ENCODE data around the gene ACTL8. TPM values are rescaled to one million over a fixed set of nuclear protein-coding genes. Genes with fewer than 3 reads are reported as not detected.

Gene ACTL8
- total RNA-seq, 1 experiment from 2014 or later, result 0.69 TPM

DNA sequence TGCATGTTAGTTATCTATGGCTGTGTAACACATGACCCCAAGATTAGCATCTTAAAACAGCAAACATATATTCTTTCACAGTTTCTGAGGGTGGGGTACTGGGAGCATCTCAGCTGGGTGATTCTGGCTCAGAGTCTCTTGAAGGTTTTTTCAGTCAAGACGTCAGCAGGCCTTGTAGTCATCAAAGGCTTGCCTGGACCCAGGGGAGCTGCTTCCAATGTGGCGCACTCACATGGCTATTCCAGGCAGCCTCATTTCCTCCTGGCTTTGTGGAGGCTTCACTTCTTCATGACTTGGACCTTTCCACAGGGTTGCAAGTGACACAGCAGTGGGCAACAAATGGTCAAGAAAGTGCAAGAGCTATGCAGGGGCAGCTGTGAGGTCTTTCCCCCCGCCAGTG is 114.7 kb downstream of the ACTL8 start:
- POLR2A ChIA-PET, result no interaction called here
- Histone ChIP-seq H3K27me3 (ENCODE audit: insufficient read depth, low read length) (no peaks in the 10 kb centered on the region), H4K20me1 (ENCODE audit: insufficient read depth) (no peaks in the 10 kb centered on the region), H3K27ac (ENCODE audit: low read depth, low read length) (no peak overlapping the region), H3K4me2 (ENCODE audit: low read length) (no peak overlapping the region), H3K36me3 (ENCODE audit: control insufficient read depth in 1 of 2, insufficient read depth in 2 of 2, low read length in 2 of 2) (no peaks in the 10 kb centered on the region), H3K4me3 (replicated peaks in 1 of 2; ENCODE audit: low read depth in 1 of 2, low read length in 2 of 2) (no peak overlapping the region), H3K9me3 (ENCODE audit: control insufficient read depth in 1 of 2, insufficient read depth in 1 of 2, low read depth in 1 of 2, low read length in 2 of 2) (no peaks in the 10 kb centered on the region), H3K79me2 (ENCODE audit: insufficient read depth, low read length) (no peaks in the 10 kb centered on the region), H2AFZ (ENCODE audit: low read depth, low read length, poor library complexity, severe bottlenecking) (no peak overlapping the region), H3K4me1 (ENCODE audit: control insufficient read depth in 1 of 2, insufficient read depth in 2 of 2, low read length in 2 of 2) (peaks cover 0 to 20% of the 10 kb centered on the region in 2 experiments; a peak in 2 of 4 replicates), H3K9ac (ENCODE audit: low read length) (no peak overlapping the region), H3K9me2 (ENCODE audit: insufficient read depth) (no peaks in the 10 kb centered on the region)
- BruUV-seq (replicated peaks), result no TSS peak
- ATAC-seq (no peak), DNase-seq (ENCODE audit: low read depth, low spot score) (no peak)
- intact Hi-C loops (cut with micrococcal nuclease), result no loop called here
- TF ChIP-seq, protein P1, sequence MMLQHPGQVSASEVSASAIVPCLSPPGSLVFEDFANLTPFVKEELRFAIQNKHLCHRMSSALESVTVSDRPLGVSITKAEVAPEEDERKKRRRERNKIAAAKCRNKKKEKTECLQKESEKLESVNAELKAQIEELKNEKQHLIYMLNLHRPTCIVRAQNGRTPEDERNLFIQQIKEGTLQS (IDR thresholded peaks at IDR 0.05), result no peak
- TF ChIP-seq ELF1 (IDR thresholded peaks at IDR 0.05; ENCODE audit: borderline replicate concordance, low read depth), result no peak
- TF ChIP-seq SIN3A (IDR thresholded peaks at IDR 0.05; ENCODE audit: low read depth), result no peak
- TF ChIP-seq, protein P2, sequence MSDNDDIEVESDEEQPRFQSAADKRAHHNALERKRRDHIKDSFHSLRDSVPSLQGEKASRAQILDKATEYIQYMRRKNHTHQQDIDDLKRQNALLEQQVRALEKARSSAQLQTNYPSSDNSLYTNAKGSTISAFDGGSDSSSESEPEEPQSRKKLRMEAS (IDR thresholded peaks at IDR 0.05), result no peak
- no peak for TF ChIP-seq EGR1 (IDR thresholded peaks at IDR 0.05; ENCODE audit: low read depth)
- TF ChIP-seq SP1 (IDR thresholded peaks at IDR 0.05; ENCODE audit: low read depth), result no peak
- TF ChIP-seq CEBPB (IDR thresholded peaks at IDR 0.05; ENCODE audit: low read depth), result no peak
- no peak for TF ChIP-seq RAD21 (IDR thresholded peaks at IDR 0.05; ENCODE audit: low read depth)
- TF ChIP-seq ZFX (IDR thresholded peaks at IDR 0.05), result no peak
- TF ChIP-seq CBX3 (IDR thresholded peaks at IDR 0.05; ENCODE audit: low read depth), result no peak
- RAD21 ChIA-PET (ENCODE audit: low non-redundant PET in 1 of 2, low total read pairs in 2 of 2, uncharacterized antibody in 2 of 2, unreplicated experiment in 2 of 2), result no interaction called here
- CTCF ChIA-PET, result no interaction called here

DNA sequence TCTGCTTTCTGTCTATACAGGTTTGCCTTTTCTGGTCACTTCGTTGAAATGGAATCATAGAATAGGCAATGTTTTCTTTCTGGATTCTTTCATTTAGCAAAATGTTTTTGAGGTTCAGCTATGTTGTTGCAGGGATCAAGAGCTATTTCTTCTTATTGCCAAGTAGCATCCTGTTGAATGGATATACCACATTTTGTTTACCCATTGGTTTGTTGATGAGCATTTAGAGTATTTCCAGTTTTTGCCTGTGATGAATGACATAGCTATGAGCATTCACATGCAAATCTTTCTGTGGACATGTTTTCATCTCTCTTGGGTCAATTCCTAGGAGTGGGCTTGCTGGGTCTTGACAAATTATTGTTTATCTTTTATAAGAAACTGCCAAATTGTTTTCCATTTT is 115.5 kb downstream of the ACTL8 start:
- no peak overlapping the region for H3K4me3 ChIP-seq (replicated peaks in 1 of 2; ENCODE audit: low read depth in 1 of 2, low read length in 2 of 2)
- H3K9me3 ChIP-seq (ENCODE audit: control insufficient read depth in 1 of 2, insufficient read depth in 1 of 2, low read depth in 1 of 2, low read length in 2 of 2), result no peaks in the 10 kb centered on the region
- BruUV-seq (replicated peaks), result no TSS peak
- no peak overlapping the region for H3K27ac ChIP-seq (ENCODE audit: low read depth, low read length)
- TF ChIP-seq EZH2 (IDR thresholded peaks at IDR 0.05) (no peak), EZH2phosphoT487 (IDR thresholded peaks at IDR 0.05; ENCODE audit: borderline replicate concordance) (no peak), CBX3 (IDR thresholded peaks at IDR 0.05; ENCODE audit: low read depth) (no peak), SRF (IDR thresholded peaks at IDR 0.05; ENCODE audit: low read depth) (no peak)
- RAD21 ChIA-PET (ENCODE audit: low non-redundant PET in 1 of 2, low total read pairs in 2 of 2, uncharacterized antibody in 2 of 2, unreplicated experiment in 2 of 2), result no interaction called here
- no peak overlapping the region for H2AFZ ChIP-seq (ENCODE audit: low read depth, low read length, poor library complexity, severe bottlenecking)
- no peaks in the 10 kb centered on the region for H3K36me3 ChIP-seq (ENCODE audit: control insufficient read depth in 1 of 2, insufficient read depth in 2 of 2, low read length in 2 of 2)
- H3K4me2 ChIP-seq (ENCODE audit: low read length), result no peak overlapping the region
- no peaks in the 10 kb centered on the region for H3K9me2 ChIP-seq (ENCODE audit: insufficient read depth)
- H4K20me1 ChIP-seq (ENCODE audit: insufficient read depth), result no peaks in the 10 kb centered on the region
- H3K4me1 ChIP-seq (ENCODE audit: control insufficient read depth in 1 of 2, insufficient read depth in 2 of 2, low read length in 2 of 2), result peaks cover 0 to 28% of the 10 kb centered on the region in 2 experiments; a peak in 2 of 4 replicates
- no peaks in the 10 kb centered on the region for H3K79me2 ChIP-seq (ENCODE audit: insufficient read depth, low read length)
- no peak overlapping the region for H3K9ac ChIP-seq (ENCODE audit: low read length)
- DNase-seq (ENCODE audit: low read depth, low spot score), result no peak
- CTCF ChIA-PET, result no interaction called here
- intact Hi-C loops (cut with micrococcal nuclease), result no loop called here
- ATAC-seq, result no peak
- no peaks in the 10 kb centered on the region for H3K27me3 ChIP-seq (ENCODE audit: insufficient read depth, low read length)
- POLR2A ChIA-PET, result no interaction called here
